C4-2B (cell line): ENCODE data around the gene ADAT1.

Experiments
- H3K27ac ChIP-seq: fragments of 450-650 bp; 2 replicates; pipeline ENCODE4 v1.5.1; 2017
- ZFX ChIP-seq: fragments of 450-650 bp; IDR thresholded peaks from 2 replicates; pipeline ENCODE4 v1.6.1; 2017
- TF ChIP-seq, protein P1 (sequence below): fragments of 450-650 bp; conservative IDR thresholded peaks from 2 replicates; pipeline ENCODE4 v1.5.1; 2017; ENCODE audit warnings: mild to moderate bottlenecking

The ADAT1 gene

DNA sequence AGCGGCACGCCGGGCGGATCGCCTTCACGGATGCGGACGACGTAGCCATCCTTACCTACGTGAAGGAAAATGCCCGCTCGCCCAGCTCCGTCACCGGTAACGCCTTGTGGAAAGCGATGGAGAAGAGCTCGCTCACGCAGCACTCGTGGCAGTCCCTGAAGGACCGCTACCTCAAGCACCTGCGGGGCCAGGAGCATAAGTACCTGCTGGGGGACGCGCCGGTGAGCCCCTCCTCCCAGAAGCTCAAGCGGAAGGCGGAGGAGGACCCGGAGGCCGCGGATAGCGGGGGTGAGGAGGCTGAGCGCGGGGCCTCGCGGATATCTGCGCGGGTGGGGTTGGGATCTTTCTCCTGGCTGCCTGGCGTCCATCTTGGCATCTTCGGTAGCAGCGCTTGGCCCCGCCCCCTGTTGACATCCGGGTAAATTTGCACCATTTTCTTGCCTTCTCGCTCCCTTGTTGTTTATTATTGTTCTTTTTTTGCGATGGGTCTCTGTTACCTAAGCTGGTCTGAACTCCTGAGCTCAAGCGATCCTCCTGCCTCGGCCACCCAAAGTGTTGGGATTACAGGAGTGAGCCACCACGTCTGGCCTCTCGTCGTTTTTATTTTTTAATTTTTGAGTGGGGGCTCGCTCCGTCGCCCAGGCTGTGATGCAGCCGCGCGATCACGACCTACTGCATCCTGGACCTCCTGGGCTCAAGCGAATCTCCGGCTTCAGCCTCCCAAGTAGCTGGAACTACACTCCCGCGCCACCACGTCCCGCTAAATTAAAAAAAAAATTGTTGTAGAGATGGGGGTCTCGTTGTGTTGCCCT, 25.4 kb upstream of the ADAT1 start:
- TF ChIP-seq, protein P1, sequence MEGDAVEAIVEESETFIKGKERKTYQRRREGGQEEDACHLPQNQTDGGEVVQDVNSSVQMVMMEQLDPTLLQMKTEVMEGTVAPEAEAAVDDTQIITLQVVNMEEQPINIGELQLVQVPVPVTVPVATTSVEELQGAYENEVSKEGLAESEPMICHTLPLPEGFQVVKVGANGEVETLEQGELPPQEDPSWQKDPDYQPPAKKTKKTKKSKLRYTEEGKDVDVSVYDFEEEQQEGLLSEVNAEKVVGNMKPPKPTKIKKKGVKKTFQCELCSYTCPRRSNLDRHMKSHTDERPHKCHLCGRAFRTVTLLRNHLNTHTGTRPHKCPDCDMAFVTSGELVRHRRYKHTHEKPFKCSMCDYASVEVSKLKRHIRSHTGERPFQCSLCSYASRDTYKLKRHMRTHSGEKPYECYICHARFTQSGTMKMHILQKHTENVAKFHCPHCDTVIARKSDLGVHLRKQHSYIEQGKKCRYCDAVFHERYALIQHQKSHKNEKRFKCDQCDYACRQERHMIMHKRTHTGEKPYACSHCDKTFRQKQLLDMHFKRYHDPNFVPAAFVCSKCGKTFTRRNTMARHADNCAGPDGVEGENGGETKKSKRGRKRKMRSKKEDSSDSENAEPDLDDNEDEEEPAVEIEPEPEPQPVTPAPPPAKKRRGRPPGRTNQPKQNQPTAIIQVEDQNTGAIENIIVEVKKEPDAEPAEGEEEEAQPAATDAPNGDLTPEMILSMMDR = no peak
- TF ChIP-seq ZFX = peak; percentile 63
- H3K27ac ChIP-seq = peak overlapping the region; percentile 96

DNA sequence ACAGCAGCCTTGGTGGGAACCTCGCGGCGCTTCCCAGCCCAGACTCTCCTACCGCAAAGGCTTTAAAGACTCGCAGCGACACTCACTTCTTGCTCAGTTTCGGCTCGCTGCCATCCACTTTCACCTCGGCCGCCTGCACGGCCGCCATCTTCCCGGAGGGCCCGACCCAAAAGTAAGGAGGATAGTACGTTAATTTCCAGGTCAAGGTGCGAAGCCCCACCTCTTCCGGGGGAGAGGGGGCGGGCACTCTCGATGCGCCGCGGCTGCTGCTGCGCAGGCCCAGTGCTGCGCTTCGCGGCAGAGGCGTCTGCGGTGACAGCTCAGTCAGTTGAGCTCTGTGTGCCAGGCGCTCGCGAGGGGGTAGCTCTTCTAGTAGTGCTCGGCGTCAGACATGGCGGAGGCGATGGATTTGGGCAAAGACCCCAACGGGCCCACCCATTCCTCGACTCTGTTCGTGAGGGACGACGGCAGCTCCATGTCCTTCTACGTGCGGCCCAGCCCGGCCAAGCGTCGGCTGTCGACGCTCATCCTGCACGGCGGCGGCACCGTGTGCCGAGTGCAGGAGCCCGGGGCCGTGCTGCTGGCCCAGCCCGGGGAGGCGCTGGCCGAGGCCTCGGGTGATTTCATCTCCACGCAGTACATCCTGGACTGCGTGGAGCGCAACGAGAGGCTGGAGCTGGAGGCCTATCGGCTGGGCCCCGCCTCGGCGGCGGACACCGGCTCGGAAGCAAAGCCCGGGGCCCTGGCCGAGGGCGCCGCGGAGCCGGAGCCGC, 24.6 kb upstream of the ADAT1 start, which contains the start of the genes KARS1 and TERF2IP:
Gene KARS1 (minus strand): TSS at position 174 of the 773 bp plus-strand sequence. CDS start 26 bp downstream, at position 148.
Gene TERF2IP (plus strand): TSS at position 282 of the 773 bp plus-strand sequence. CDS start 110 bp downstream, at position 392.
- TF ChIP-seq, protein P1 = no peak
- TF ChIP-seq ZFX = peak; percentile 91
- H3K27ac ChIP-seq = peak within 1 kb of the TSS; percentile 96

DNA sequence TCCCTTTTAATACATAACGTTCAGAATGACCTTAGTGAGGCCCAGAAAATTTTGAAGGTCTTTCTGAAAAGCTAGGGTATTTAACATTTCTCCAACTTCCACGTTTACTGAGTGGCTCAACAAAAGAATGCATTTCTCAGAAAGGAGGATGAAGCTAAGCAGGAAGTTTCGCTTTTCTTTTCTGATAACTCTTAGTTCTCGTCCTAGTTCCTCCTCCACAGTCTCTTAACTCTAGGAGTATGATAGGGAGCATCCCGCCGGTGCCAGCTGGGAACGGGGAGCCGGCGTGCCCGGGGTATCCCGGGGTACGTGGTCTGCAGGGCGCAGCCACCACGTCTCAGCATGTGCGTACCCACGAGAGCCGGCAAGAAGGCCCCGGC, 24.0 kb upstream of the ADAT1 start:
- no peak for TF ChIP-seq ZFX
- TF ChIP-seq, protein P1 = no peak
- H3K27ac ChIP-seq = peak overlapping the region; percentile 96

DNA sequence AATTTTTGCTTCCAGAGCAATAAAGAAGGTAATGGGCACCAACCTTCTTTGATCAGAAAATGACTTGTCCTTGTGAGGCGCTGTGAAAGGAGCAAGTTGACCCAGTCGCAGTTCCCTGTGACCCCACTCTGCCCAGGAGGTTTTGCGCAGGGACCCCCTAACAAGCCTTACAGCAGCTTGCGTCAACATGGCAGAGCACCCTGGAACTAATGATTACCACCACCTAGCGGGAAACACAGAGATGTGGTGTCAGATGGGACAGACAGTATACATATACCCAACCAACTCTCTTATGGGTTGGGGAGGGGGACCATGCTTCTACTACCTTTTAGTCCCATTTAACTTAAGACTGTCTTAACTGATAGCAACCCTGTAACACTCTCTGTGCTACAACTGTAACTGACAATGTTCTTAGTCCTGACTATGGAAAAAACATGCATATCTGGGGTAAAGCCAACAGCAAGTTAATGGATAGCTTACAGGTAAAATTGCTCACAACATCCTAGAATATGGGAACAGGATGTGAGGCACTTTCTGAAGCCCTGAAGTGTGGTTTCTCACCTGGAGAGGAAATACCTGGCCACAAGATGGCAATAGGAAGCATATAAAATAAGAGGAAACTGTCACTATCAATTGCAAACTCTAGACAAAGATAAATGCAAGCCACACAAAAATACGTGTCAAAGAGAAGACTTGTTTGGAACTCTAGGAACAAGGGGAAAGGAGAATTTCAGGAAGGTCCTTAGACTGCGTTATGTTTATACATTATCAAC, 21.3 kb upstream of the ADAT1 start:
- no peak overlapping the region for H3K27ac ChIP-seq
- TF ChIP-seq ZFX = no peak
- TF ChIP-seq, protein P1 = peak; percentile 32

DNA sequence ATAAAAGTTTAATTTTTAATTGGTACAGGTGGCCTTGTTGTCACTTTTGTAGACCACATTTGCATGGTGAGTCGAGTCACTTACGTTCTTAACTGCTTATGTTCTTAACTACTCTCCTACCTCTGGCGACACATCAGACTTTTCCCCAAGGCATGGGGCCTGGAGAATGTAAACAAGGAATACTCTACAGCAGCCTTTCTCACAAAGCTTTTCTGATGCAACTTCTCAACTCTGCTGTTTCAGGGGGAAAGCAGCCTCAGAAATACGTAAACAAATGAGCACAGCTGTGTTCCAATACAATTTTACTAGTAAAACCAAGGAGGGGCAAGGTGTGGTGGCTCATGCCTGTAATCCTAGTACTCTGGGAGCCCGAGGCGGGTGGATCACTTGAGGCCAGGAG, 17.5 kb upstream of the ADAT1 start:
- TF ChIP-seq, protein P1 = no peak
- TF ChIP-seq ZFX = no peak
- 0 out of 2 replicates have a peak overlapping the region, but pooled peaks have one; percentile 7 for H3K27ac ChIP-seq

DNA sequence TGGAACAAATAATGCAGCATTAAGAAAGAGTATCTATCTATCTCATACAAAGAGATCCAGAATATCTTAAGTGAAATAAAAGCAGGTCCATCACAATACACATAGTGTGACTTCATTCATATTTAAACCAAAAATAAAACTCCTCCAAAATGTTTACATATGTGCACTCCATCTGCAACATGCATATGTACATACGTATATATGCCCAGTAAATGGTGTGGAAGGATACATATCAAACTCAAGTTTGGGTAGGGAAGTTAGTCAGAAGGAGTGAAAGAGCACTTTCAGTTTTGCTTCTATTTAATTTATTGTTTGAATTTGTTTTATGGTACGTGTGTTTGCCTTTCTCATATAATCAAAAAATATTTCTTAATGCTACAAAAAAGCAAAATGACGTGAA, 12.0 kb upstream of the ADAT1 start:
- H3K27ac ChIP-seq = no peak overlapping the region
- no peak for TF ChIP-seq ZFX
- TF ChIP-seq, protein P1 = no peak
